ENCODE measurements around the gene PLD3.

PLD3 gene

GRCh38 chr19:40383668-40384248 is 35.3 kb downstream of the PLD3 start:
- Histone ChIP-seq H3K9ac (ENCODE audit: low read depth, low read length, poor library complexity, severe bottlenecking) (no peak overlapping the region), H4K20me1 (ENCODE audit: insufficient read depth, low read length, poor library complexity, severe bottlenecking) (no peaks in the 10 kb centered on the region), H3K79me2 (ENCODE audit: insufficient read depth, low read length) (no peaks in the 10 kb centered on the region)

GRCh38 chr19:40387155-40387554 is 38.7 kb downstream of the PLD3 start:
- H3F3A ChIP-seq (ENCODE audit: low read depth) = no peaks in the 10 kb centered on the region
- no peaks in the 10 kb centered on the region for H3K4me1 ChIP-seq (ENCODE audit: insufficient read depth, low read length, poor library complexity, severe bottlenecking)
- no peaks in the 10 kb centered on the region for H3K79me2 ChIP-seq (ENCODE audit: insufficient read depth, low read length)
- H3K27me3 ChIP-seq (ENCODE audit: insufficient read depth, low read length, poor library complexity, severe bottlenecking) = no peaks in the 10 kb centered on the region
- H3K9ac ChIP-seq (ENCODE audit: low read depth, low read length, poor library complexity, severe bottlenecking) = no peak overlapping the region
- no peaks in the 10 kb centered on the region for H3K9me2 ChIP-seq (replicated peaks; ENCODE audit: low read depth, low read length)
- no peaks in the 10 kb centered on the region for H3K9me3 ChIP-seq (ENCODE audit: insufficient read depth, low read depth, low read length)
- H3K4me2 ChIP-seq (ENCODE audit: low read depth, low read length, poor library complexity, severe bottlenecking) = no peak overlapping the region
- no peak overlapping the region for H2AFZ ChIP-seq (ENCODE audit: low read length)
- H3K4me3 ChIP-seq (ENCODE audit: low read length, poor library complexity, severe bottlenecking) = no peak overlapping the region
- TF ChIP-seq EZH2phosphoT487 (IDR thresholded peaks at IDR 0.05; ENCODE audit: borderline replicate concordance) (no peak), CTCF (conservative IDR thresholded peaks at IDR 0.05; ENCODE audit: low read length) (no peak)
- H4K20me1 ChIP-seq (ENCODE audit: insufficient read depth, low read length, poor library complexity, severe bottlenecking) = no peaks in the 10 kb centered on the region
- no peaks in the 10 kb centered on the region for H3K36me3 ChIP-seq (ENCODE audit: insufficient read depth, low read length)

More at GRCh38 chr19:40383668-40384248, 35.3 kb downstream of the PLD3 start:
- no peaks in the 10 kb centered on the region for H3K4me1 ChIP-seq (ENCODE audit: insufficient read depth, low read length, poor library complexity, severe bottlenecking)
- H3K27me3 ChIP-seq (ENCODE audit: insufficient read depth, low read length, poor library complexity, severe bottlenecking) = no peaks in the 10 kb centered on the region
- H2AFZ ChIP-seq (ENCODE audit: low read length) = no peak overlapping the region
- H3K9me3 ChIP-seq (ENCODE audit: insufficient read depth, low read depth, low read length) = no peaks in the 10 kb centered on the region
- H3F3A ChIP-seq (ENCODE audit: low read depth) = no peaks in the 10 kb centered on the region
- H3K36me3 ChIP-seq (ENCODE audit: insufficient read depth, low read length) = no peaks in the 10 kb centered on the region
- no peak for TF ChIP-seq EZH2phosphoT487 (IDR thresholded peaks at IDR 0.05; ENCODE audit: borderline replicate concordance)
- no peak overlapping the region for H3K4me3 ChIP-seq (ENCODE audit: low read length, poor library complexity, severe bottlenecking)
- H3K4me2 ChIP-seq (ENCODE audit: low read depth, low read length, poor library complexity, severe bottlenecking) = no peak overlapping the region
- H3K9me2 ChIP-seq (replicated peaks; ENCODE audit: low read depth, low read length) = no peaks in the 10 kb centered on the region

- Histone ChIP-seq H3K4me3 (ENCODE audit: low read length, poor library complexity, severe bottlenecking) (no peak overlapping the region), H3K9me2 (replicated peaks; ENCODE audit: low read depth, low read length) (no peaks in the 10 kb centered on the region), H3K27me3 (ENCODE audit: insufficient read depth, low read length, poor library complexity, severe bottlenecking) (no peaks in the 10 kb centered on the region), H3K4me2 (ENCODE audit: low read depth, low read length, poor library complexity, severe bottlenecking) (no peak overlapping the region), H3K9ac (ENCODE audit: low read depth, low read length, poor library complexity, severe bottlenecking) (no peak overlapping the region), H2AFZ (ENCODE audit: low read length) (no peak overlapping the region), H3K9me3 (ENCODE audit: insufficient read depth, low read depth, low read length) (no peaks in the 10 kb centered on the region), H4K20me1 (ENCODE audit: insufficient read depth, low read length, poor library complexity, severe bottlenecking) (no peaks in the 10 kb centered on the region), H3K4me1 (ENCODE audit: insufficient read depth, low read length, poor library complexity, severe bottlenecking) (no peaks in the 10 kb centered on the region), H3F3A (ENCODE audit: low read depth) (no peaks in the 10 kb centered on the region), H3K36me3 (ENCODE audit: insufficient read depth, low read length) (no peaks in the 10 kb centered on the region), H3K79me2 (ENCODE audit: insufficient read depth, low read length) (no peaks in the 10 kb centered on the region)
- no peak for TF ChIP-seq EZH2phosphoT487 (IDR thresholded peaks at IDR 0.05; ENCODE audit: borderline replicate concordance)
- no peak for TF ChIP-seq CTCF (conservative IDR thresholded peaks at IDR 0.05; ENCODE audit: low read length)
Observed at GRCh38 chr19:40388481-40388880, 40.0 kb downstream of the PLD3 start.

Measured in Loucy (cell line).